Peyer's patch (tissue), 4 donors: ENCODE measurements around the gene SRGAP2C.
"Not testable (repeated sequence)": the region's sequence is repeated elsewhere in the genome, so short reads cannot be mapped to it uniquely, and the experiment has no call there.

Experiments used
- CTCF ChIP-seq, 6 experiments: fragments of 450-650 bp in 4 of 6; fragments of 200-600 bp in 2 of 6; sonication (generic) in 1 of 6; IDR thresholded peaks; one replicate each; pipeline ENCODE4 v1.5.1; 2017 to 2019; ENCODE audit warnings: antibody characterized with exemption in 6 of 6, mild to moderate bottlenecking in 3 of 6, moderate library complexity in 1 of 6
- POLR2A ChIP-seq, 2 donors: fragments of 450-650 bp; IDR thresholded peaks; one replicate each; pipeline ENCODE4 v1.5.1; 2017; ENCODE audit warnings: antibody characterized with exemption in 2 of 2, mild to moderate bottlenecking in 2 of 2, moderate library complexity in 2 of 2

GRCh38 chr1:121368910-121369309 lies 184.1 kb downstream of the SRGAP2C start:
- TF ChIP-seq CTCF, POLR2A (IDR thresholded peaks at IDR 0.05): not testable (repeated sequence)
